HepG2 (cell line): ENCODE results near the gene DAO. TPM values are rescaled to one million over a fixed set of nuclear protein-coding genes. Genes with fewer than 3 reads are reported as not detected.

Experiments
- ATAC-seq: fragments of 200-7000 bp; cut with Tn5 transposase; 3 replicates; pipeline ENCODE4 v1.9.1; 2020; ENCODE audit warnings: mild to moderate bottlenecking, moderate library complexity
- BruUV-seq: library from RNA; stranded (reverse); fragments of 400-500 nt; replicated peaks from 2 replicates; lab custom pipeline; 2021; lab: Mats Ljungman, UMichigan
- CTCF ChIA-PET: fragments of 300-600 bp; formaldehyde crosslinking; extraction: SDS; loops from one replicate; lab custom pipeline; 2021; ENCODE audit warnings: low total read pairs, inconsistent platforms, low intra/inter-chr PET ratio; lab: Yijun Ruan, JAX
- POLR2A ChIA-PET: fragments of 350-600 bp; sonication (Branson Sonifier 250); formaldehyde crosslinking; loops from one replicate; lab custom pipeline; 2020; ENCODE audit warnings: antibody characterized with exemption, inconsistent platforms; lab: Yijun Ruan, JAX
- DNase-seq: peaks from one replicate; pipeline ENCODE4 v3.0.0-alpha.2; 2015; ENCODE audit warnings: low spot score
- FAIRE-seq: peaks from 3 replicates; lab custom pipeline; 2011; peaks lifted over from hg19 to GRCh38; lab: Jason Lieb, UNC
- H2AFZ ChIP-seq: one replicate; pipeline ENCODE4 v1.6.1; 2011; ENCODE audit warnings: low read length, inconsistent platforms
- H3K27ac ChIP-seq: fragments of 300-600 bp; 3 replicates; pipeline ENCODE4 v1.8.0; 2011; ENCODE audit warnings: mixed run types, mild to moderate bottlenecking, mixed read lengths, low read length, inconsistent platforms; ENCODE audit not compliant: insufficient read depth; ENCODE audit errors: extremely low read length
- H3K27me3 ChIP-seq, 2 experiments: fragments of 200-600 bp in 1 of 2; 2 replicates in 1 of 2; 3 replicates in 1 of 2; pipeline versions ENCODE4 v1.6.0 to v1.8.0; 2011; ENCODE audit warnings: low read length in 2 of 2, mild to moderate bottlenecking in 2 of 2, moderate library complexity in 2 of 2, inconsistent platforms in 1 of 2; ENCODE audit not compliant: insufficient read depth in 2 of 2, control insufficient read depth in 1 of 2
- H3K36me3 ChIP-seq, 2 experiments: fragments of 200-600 bp in 1 of 2; replicated peaks in 1 of 2; 2 replicates in 1 of 2; 3 replicates in 1 of 2; pipeline versions ENCODE4 v1.5.1 to v1.8.0; 2011; ENCODE audit warnings: low read length in 2 of 2, inconsistent platforms in 1 of 2; ENCODE audit not compliant: insufficient read depth in 2 of 2, control insufficient read depth in 1 of 2
- H3K4me1 ChIP-seq: 2 replicates; pipeline ENCODE4 v1.5.1; 2012; ENCODE audit warnings: low read length, inconsistent platforms; ENCODE audit not compliant: insufficient read depth
- H3K4me2 ChIP-seq: 2 replicates; pipeline ENCODE4 v1.6.0; 2011; ENCODE audit warnings: low read depth, low read length, inconsistent platforms
- H3K4me3 ChIP-seq, 3 experiments: fragments of 200-600 bp in 1 of 3; sonication (generic), shearing (Covaris generic) in 1 of 3; replicated peaks in 1 of 3; 2 replicates each; pipeline ENCODE4 v1.5.1; 2011 to 2016; ENCODE audit warnings: low read length in 3 of 3, inconsistent platforms in 2 of 3, low read depth in 2 of 3, mild to moderate bottlenecking in 2 of 3, control low read depth in 1 of 3, mixed read lengths in 1 of 3; ENCODE audit not compliant: insufficient read depth in 1 of 3
- H3K79me2 ChIP-seq: one replicate; pipeline ENCODE4 v1.6.1; 2011; ENCODE audit warnings: low read length, inconsistent platforms; ENCODE audit not compliant: insufficient read depth
- H3K9ac ChIP-seq: 2 replicates; pipeline ENCODE4 v1.6.0; 2011; ENCODE audit warnings: mild to moderate bottlenecking, low read depth, low read length, inconsistent platforms; ENCODE audit not compliant: insufficient read depth
- H3K9me3 ChIP-seq: 2 replicates; pipeline ENCODE4 v1.5.1; 2012; ENCODE audit warnings: mild to moderate bottlenecking, low read length
- H4K20me1 ChIP-seq: 2 replicates; pipeline ENCODE4 v1.6.0; 2011; ENCODE audit warnings: inconsistent platforms, mild to moderate bottlenecking, low read length, moderate library complexity; ENCODE audit not compliant: insufficient read depth
- E2F2 ChIP-seq: sonication (generic); formaldehyde crosslinking; IDR thresholded peaks from 2 replicates; pipeline ENCODE4 v1.4.0; 2020; ENCODE audit warnings: missing genetic modification reagents, borderline replicate concordance
- HOMEZ ChIP-seq: IDR thresholded peaks from 2 replicates; pipeline ENCODE4 v1.6.1; 2016; ENCODE audit warnings: low read depth
- HOXA5 ChIP-seq: sonication (generic); formaldehyde crosslinking; IDR thresholded peaks from 2 replicates; pipeline ENCODE4 v1.4.0; 2020; ENCODE audit warnings: missing genetic modification reagents
- PRDM4 ChIP-seq: sonication (generic); formaldehyde crosslinking; IDR thresholded peaks from 2 replicates; pipeline ENCODE4 v1.9.0; 2021; ENCODE audit warnings: missing genetic modification reagents, borderline replicate concordance
- STAG1 ChIP-seq: sonication (generic); formaldehyde crosslinking; IDR thresholded peaks from 2 replicates; pipeline ENCODE4 v1.4.0; 2020; ENCODE audit warnings: missing genetic modification reagents
- TFDP2 ChIP-seq: sonication (generic); formaldehyde crosslinking; IDR thresholded peaks from 2 replicates; pipeline ENCODE4 v1.4.0; 2020; ENCODE audit warnings: missing genetic modification reagents
- ZBTB10 ChIP-seq: sonication (generic); formaldehyde crosslinking; IDR thresholded peaks from 2 replicates; pipeline ENCODE4 v1.4.0; 2020; ENCODE audit warnings: missing genetic modification reagents, borderline replicate concordance
- ZNF124 ChIP-seq: sonication (generic); formaldehyde crosslinking; IDR thresholded peaks from 2 replicates; pipeline ENCODE4 v1.4.0; 2020; ENCODE audit warnings: missing genetic modification reagents
- ZNF574 ChIP-seq: sonication (generic); formaldehyde crosslinking; IDR thresholded peaks from 2 replicates; pipeline ENCODE4 v1.4.0; 2020; ENCODE audit warnings: missing genetic modification reagents
- ZNF777 ChIP-seq: sonication (generic); formaldehyde crosslinking; IDR thresholded peaks from 2 replicates; pipeline ENCODE4 v1.4.0; 2020; ENCODE audit warnings: missing genetic modification reagents
- WGBS: methylation state at CpG from one replicate; pipeline ENCODE4 v1.1.6; 2017; ENCODE audit warnings: low lambda C conversion rate; 5-methylcytosine and 5-hydroxymethylcytosine counted together
- in situ Hi-C: cut with HindIII; loops from 2 replicates; pipeline ENCODE4 v1.10.0; 2017; ENCODE audit warnings: low pct_unique_long_range_greater_than_20kb; ENCODE audit not compliant: extremely low pct_ligation_motif_present
- intact Hi-C: fragments of 100-400 bp; cut with micrococcal nuclease; formaldehyde crosslinking; loops from one replicate; pipeline ENCODE4 v1.10.0; 2022; ENCODE audit not compliant: unreplicated experiment
- polyA plus RNA-seq, 8 experiments: library from polyadenylated mRNA; depleted of rRNA in 3 of 8; stranded (reverse) in 7 of 8; unstranded in 1 of 8; fragments of >200 nt; fragmentation: Illumina TruSeq in 4 of 8; extraction: Trizol in 4 of 8; gene quantifications; 2 replicates each; pipeline versions ENCODE4 v1.2.1 to v1.2.3, GENCODE V29; 2011 to 2016; ENCODE audit warnings: low read depth in 4 of 8, missing spikeins in 1 of 8, mixed read lengths in 1 of 8; ENCODE audit not compliant: insufficient read depth in 1 of 8
- total RNA-seq, 5 experiments: library from RNA; depleted of rRNA; stranded (reverse); fragments of >200 nt; fragmentation: Illumina TruSeq; extraction: Trizol; gene quantifications; 2 replicates each; pipeline ENCODE4 v1.2.3, GENCODE V29; 2016; ENCODE audit warnings: low read depth in 1 of 5

DAO gene
- total and polyA plus RNA-seq, 2 of the 13 experiments (the other 11 are each of a cell fraction or from before 2014, with no cell fraction given): 0.34 to 0.82 TPM

GRCh38 chr12:108843187-108843586 is 36.7 kb upstream of the DAO start (continued):
- TF ChIP-seq E2F2 (CRISPR knock-in tag): no peak
- no peak for TF ChIP-seq PRDM4 (CRISPR knock-in tag)

- Histone ChIP-seq H3K27ac (no peak overlapping the region), H3K27me3 (no peaks in the 10 kb centered on the region), H3K4me1 (no peaks in the 10 kb centered on the region), H3K9ac (no peak overlapping the region), H3K9me3 (no peaks in the 10 kb centered on the region), H3K79me2 (no peaks in the 10 kb centered on the region), H4K20me1 (no peaks in the 10 kb centered on the region), H3K4me2 (no peak overlapping the region), H2AFZ (no peak overlapping the region), H3K36me3 (peaks cover 7 to 27% of the 10 kb centered on the region in 2 experiments; a peak in 3 of 5 replicates), H3K4me3 (no peak overlapping the region)
- FAIRE-seq (no peak), DNase-seq (no peak), ATAC-seq (no peak)
- no TSS peak for BruUV-seq
- ChIA-PET POLR2A (no interaction called here), CTCF (no interaction called here)
- 97% methylated on average over 2 of the region's 2 CpGs for WGBS
- intact Hi-C loops: no loop called here
- in situ Hi-C loops: no loop called here
- TF ChIP-seq STAG1 (no peak), ZNF574 (CRISPR knock-in tag) (no peak), ZBTB10 (CRISPR knock-in tag) (no peak), ZNF124 (CRISPR knock-in tag) (no peak), TFDP2 (no peak), HOMEZ (CRISPR knock-in tag) (no peak), ZNF777 (CRISPR knock-in tag) (no peak), HOXA5 (no peak)
These were observed 34.2 kb upstream of the DAO start for GRCh38 chr12:108845696-108846095.
